GM21529 (cell line): ENCODE measurements around the gene FURIN.
"Not testable (repeated sequence)": the region's sequence is repeated elsewhere in the genome, so short reads cannot be mapped to it uniquely, and the experiment has no call there.

Experiments
- ATAC-seq: cut with Tn5 transposase; IDR thresholded peaks from one replicate; pipeline ENCODE4 v1.9.1; 2021; ENCODE audit not compliant: unreplicated experiment

Gene FURIN

GRCh38 chr15:90868261-90868689, at the start of gene FURIN:
FURIN (plus strand) TSS chr15:90868588; CDS start chr15:90875741, 7,153 bp downstream.
- ATAC-seq: no peak

GRCh38 chr15:90819390-90819789, 49.0 kb upstream of the FURIN start:
- ATAC-seq: no peak

- ATAC-seq: no peak
These were observed 48.5 kb upstream of the FURIN start for GRCh38 chr15:90819850-90820249.

GRCh38 chr15:90820481-90820880, 47.9 kb upstream of the FURIN start:
- ATAC-seq: no peak

- ATAC-seq: no peak
These were observed 46.0 kb upstream of the FURIN start for GRCh38 chr15:90822204-90822955.

GRCh38 chr15:90823455-90823974, 44.9 kb upstream of the FURIN start:
- no peak for ATAC-seq

GRCh38 chr15:90825115-90825899, 43.1 kb upstream of the FURIN start:
- not testable (repeated sequence) for ATAC-seq

- not testable (repeated sequence) for ATAC-seq
These were observed 42.0 kb upstream of the FURIN start for GRCh38 chr15:90826206-90826885.

- no peak for ATAC-seq
These were observed 41.4 kb upstream of the FURIN start for GRCh38 chr15:90826886-90827435.

GRCh38 chr15:90828111-90828510, 40.3 kb upstream of the FURIN start:
- no peak for ATAC-seq

- ATAC-seq: no peak
These were observed 39.3 kb upstream of the FURIN start for GRCh38 chr15:90829126-90829525.

- no peak for ATAC-seq
These were observed 38.4 kb upstream of the FURIN start for GRCh38 chr15:90829942-90830440.

GRCh38 chr15:90834626-90835025, 33.8 kb upstream of the FURIN start:
- no peak for ATAC-seq

- ATAC-seq: no peak
These were observed 32.0 kb upstream of the FURIN start for GRCh38 chr15:90836296-90836871.

GRCh38 chr15:90837094-90837493, 31.3 kb upstream of the FURIN start:
- ATAC-seq: no peak

GRCh38 chr15:90838139-90838538, 30.2 kb upstream of the FURIN start:
- ATAC-seq: no peak

- no peak for ATAC-seq
These were observed 29.8 kb upstream of the FURIN start for GRCh38 chr15:90838544-90838943.

- peak; percentile 84 for ATAC-seq
These were observed 29.0 kb upstream of the FURIN start for GRCh38 chr15:90839187-90840071.

- no peak for ATAC-seq
These were observed 28.1 kb upstream of the FURIN start for GRCh38 chr15:90840157-90840855.
